Smooth muscle cell of trachea (primary cell): ENCODE results near the gene WDPCP. TPM values are rescaled to one million over a fixed set of nuclear protein-coding genes. Genes with fewer than 3 reads are reported as not detected.

ENCODE experiments used
- total RNA-seq: library from RNA; depleted of rRNA; stranded (reverse); fragments of >200 nt; gene quantifications from 2 replicates; pipeline ENCODE4 v1.2.1, GENCODE V29; 2014

WDPCP gene, protein sequence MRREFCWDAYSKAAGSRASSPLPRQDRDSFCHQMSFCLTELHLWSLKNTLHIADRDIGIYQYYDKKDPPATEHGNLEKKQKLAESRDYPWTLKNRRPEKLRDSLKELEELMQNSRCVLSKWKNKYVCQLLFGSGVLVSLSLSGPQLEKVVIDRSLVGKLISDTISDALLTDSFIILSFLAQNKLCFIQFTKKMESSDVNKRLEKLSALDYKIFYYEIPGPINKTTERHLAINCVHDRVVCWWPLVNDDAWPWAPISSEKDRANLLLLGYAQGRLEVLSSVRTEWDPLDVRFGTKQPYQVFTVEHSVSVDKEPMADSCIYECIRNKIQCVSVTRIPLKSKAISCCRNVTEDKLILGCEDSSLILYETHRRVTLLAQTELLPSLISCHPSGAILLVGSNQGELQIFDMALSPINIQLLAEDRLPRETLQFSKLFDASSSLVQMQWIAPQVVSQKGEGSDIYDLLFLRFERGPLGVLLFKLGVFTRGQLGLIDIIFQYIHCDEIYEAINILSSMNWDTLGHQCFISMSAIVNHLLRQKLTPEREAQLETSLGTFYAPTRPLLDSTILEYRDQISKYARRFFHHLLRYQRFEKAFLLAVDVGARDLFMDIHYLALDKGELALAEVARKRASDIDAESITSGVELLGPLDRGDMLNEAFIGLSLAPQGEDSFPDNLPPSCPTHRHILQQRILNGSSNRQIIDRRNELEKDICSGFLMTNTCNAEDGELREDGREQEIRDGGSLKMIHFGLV
- total RNA-seq, result 10.1 and 12.4 TPM in 2 replicates

DNA sequence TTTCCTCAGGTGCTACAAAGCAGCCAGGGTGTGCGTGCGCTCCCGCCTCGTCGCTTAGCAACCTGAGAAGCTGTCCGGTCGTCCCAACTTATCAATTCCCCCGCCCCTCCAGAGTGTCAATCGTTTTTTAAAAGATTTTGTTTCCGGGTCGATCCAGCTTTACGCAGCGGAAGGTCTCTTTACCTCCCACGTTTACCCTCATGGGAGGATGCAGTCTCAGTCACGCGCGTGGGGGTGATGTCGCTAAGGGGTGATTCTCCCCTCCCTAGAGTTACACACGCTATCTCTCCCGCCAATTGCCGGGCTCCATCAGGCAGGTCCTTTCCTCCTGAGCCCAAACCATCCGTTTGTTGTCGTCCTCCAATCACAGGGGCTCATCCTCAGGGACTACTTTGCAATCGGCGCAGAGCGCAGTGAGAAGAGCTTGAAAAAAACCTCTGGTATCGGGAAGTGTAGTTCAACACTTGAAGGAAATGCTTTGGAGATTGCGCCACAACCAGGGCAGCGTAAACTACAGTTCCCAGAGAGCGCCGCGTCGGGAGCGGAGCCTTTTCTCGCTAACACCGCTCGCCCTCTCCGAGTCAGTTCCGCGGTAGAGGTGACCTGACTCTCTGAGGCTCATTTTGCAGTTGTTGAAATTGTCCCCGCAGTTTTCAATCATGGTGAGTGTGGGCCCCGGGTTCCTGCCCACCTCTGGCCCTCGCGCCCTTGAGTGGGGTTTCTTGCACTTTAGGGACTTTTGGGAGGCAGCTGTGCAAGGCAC is at the start of gene WDPCP, which contains the start of gene MDH1:
Gene WDPCP (minus strand): TSS at position 93 of the 763 bp plus-strand sequence. CDS start 206 bp downstream, outside the sequence.
Gene MDH1 (plus strand): TSS at position 579 of the 763 bp plus-strand sequence. CDS start 81 bp downstream, at position 660.

Other genes starting within 250 kb of the WDPCP start
- gene MDH1, start 486 bp upstream of the WDPCP start, total RNA-seq, result 170 and 261 TPM in 2 replicates